IPS DF 4.7 (cell line): ENCODE measurements around the gene DLX6.
"Not testable (repeated sequence)": the region's sequence is repeated elsewhere in the genome, so short reads cannot be mapped to it uniquely, and the experiment has no call there.

Source experiments
- DNase-seq: peaks from one replicate; pipeline ENCODE4 v3.0.0-alpha.2; 2013; ENCODE audit warnings: low spot score; ENCODE audit errors: extremely low read depth

DLX6 gene

DNA sequence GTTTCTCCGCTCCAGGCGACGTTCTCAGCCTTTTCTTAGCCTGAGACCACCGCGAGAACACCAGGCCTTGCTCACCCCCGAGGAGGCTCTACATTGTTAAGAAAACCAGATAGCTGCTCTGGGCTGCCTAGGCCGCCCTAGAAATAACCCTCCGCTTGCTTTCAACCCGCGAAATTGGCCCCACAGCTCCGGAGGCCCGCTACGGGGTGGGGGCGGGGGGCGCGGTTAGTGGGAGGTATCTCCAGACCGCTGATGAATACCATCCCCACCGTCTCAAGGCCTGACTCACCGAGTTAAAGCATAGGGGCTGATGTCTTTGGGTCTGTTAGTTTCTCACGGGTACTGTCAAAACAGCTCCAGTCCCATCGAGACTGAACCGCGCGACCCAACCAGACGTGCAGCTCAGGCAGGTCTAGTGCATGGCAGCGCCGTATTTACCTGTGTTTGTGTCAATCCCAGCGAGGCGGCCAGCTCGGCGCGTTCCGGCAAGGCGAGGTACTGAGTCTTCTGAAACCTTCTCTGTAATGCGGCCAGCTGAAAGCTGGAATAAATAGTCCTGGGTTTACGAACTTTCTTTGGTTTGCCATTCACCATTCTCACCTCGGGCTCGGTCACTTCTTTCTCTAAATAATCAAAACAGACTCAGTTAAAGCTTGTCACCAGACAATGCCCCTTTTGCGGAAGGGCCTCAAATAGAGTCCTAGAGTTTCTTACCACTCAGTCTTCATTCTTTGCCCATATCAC, 16.6 kb downstream of the DLX6 start:
- DNase-seq = no peak

DNA sequence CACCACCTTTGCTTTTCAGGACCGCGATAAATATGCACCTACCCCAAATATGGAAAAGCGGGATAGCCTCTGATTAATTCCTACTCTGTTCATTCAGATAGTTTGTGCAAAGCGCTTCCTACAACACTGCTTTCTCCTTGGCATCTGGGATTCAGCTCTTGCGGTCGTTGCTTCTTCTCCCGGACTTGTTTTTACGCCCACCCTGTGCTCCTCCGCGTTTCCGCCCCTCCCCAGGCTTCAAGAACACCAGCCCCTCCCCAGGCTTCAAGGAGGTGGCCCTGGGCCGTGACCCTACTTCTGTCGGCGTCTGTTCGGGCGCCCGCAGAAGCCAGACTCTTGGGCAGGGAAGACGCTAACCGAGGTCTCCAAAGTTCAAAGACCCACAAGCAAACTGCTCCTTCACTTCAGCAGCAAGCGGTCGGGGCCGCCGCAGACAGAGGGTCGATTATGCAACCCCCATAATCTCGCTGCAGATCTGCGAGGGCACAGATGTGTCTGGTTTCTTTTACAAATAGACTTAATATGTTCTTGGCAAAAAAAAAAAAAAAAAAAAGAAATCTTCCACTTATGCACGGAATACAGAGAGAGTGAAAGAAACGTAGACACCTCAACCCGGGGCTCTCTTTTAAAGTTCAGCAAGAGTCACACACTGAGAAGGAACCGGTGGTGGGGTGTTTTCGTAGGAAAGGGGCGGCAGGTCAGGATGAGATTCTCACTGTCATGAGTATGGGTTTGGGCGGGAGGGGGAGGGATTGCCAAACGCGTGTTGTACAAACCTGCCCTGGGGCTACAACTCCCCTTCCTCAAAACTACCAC, 17.3 kb downstream of the DLX6 start:
- DNase-seq = no peak

DNA sequence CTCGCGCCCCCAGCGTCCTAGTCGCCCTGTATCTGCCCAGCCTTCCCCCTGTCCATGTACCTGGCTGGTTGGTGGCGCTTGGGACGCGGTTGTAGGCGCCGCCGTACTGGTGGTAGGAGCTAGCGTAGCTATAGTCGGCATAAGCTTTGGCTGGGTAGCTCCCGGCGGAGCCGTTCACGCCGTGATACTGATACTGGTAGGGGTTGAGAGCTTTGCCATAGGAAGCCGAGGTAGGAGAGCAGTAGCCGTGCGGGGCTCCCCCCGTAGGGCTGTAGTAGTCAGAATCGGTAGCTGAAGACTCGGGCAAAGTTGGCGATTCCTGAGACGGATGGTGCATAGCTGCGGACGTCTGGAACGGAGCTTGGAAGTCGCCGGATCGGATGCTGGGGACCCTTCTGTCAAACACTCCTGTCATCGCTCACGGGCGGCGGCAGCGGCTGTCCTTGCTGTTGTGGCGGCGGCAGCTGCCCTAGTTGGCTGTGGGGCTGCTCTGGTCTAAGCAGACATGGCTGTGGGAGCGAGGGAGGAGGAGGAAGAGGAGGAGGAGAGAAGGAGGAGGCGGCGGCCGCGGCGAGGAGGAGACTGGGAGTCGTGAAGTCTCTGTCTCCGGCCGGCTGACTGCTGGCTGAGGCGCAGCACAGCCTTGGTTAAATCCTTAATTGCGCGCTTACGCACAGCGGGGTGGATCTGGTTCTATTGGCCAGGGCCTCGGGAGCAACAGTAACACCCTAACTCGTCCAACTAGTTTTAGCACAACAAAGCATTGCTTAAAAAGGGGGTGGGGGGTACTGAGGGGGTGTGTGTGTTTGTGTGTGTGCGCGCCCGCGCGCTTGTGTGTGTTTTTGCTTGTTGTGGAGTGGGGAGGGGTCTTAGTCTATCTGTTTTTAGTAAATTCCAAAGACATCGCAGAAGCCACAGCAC, 19.1 kb downstream of the DLX6 start, which contains the start of gene DLX5:
TSS of gene DLX5 (minus strand) at position 623 of the 921 bp plus-strand sequence. CDS start at position 415, 208 bp downstream.
- DNase-seq = no peak

GRCh38 chr7:97025130-97025499, 19.8 kb downstream of the DLX6 start:
- DNase-seq = no peak

DNA sequence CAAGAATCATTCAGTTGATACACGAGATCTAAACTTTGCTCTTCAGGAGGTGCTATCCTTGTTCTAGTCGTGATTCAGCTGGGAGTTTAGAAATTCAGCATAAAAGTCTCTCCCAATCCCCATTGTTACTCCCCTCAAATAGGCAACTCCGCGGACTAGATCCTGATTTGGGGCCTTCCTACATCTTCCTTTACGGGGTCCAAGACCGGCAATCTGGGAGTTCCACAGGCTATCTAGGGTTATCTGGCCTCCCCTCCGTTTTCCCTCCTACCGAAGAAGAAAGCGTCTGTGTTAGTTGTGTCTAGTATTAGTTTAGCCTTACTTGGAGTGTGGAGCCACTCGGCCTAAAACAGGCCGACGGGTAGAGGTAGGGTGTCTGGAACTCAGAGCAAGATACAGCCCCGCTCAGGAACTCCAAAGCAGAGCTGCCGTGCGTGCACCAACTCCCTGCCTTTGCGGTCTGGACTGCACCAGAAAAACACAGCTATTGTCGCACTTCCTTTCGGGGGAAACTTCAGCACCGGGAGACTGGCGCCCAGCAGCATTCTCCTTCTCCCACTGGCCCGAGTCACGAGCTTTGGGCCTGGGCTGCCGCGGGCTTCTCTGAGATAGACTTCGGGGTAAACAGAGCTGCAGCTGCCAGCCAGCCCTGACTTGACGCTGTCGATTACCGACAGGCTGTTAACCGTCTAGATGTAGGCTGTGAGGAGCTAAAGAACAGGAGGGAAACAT, 20.8 kb downstream of the DLX6 start:
- no peak for DNase-seq

DNA sequence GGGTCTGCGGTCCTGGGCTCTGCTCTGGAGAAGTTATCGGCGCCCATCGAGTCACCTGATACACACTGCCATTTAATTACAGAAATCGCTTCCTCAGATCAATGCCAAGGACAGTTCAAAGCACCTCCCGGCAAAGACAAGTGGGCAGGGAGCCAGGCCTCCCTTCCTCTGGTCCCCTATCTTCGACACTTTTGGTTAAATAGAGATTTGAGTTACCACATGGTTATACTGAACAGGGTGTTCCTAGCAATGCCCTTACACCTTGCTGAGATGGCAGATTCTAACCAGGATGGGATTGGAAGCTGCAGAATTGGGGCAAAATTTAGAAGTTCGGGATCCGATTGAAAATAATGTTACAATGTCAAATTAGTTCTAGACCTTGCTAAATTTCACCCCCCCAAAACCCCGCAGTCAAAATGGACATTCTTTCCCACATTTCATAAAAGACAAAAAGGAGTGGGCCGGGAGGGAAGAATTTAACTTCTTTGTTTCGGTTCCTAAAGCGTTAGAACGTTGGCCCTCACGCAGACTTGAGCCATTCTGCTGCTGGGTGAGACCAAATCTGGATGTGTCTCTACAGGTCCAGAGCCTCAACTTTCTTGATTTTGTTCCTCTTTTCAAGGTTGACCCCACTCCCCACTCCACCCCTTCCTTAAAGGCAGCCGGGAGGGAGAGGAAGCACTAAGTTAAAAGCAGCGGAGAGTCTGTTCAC, 21.5 kb downstream of the DLX6 start:
- no peak for DNase-seq

GRCh38 chr7:97027427-97028234, 22.3 kb downstream of the DLX6 start:
- DNase-seq = no peak

DNA sequence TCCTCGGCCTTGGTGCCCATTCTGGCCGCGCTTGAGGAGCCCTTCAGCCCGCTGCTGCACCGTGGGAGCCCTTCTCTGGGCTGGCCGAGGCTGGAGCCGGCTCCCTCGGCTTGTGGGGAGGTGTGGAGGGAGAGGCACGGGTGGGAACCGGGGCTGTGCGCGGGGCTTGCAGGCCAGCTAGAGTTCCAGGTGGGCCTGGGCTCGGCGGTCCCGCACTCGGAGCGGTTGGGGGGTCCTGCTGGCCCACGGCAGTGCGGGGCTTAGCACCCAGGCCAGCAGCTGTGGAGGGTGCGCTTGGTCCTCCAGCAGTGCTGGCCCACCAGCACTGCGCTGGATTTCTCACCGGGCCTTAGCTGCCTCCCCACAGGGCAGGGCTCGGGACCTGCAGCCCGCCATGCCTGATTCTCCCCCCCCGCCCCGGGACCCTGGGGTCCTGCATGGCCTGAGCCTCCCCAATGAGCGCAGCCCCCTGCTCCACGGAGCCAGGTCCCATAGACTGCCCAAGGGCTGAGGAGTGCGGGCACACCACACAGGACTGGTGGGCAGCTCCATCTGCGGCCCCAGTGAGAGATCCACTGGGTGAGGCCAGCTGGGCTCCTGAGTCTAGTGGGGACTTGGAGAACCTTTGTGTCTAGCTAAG, 29.0 kb downstream of the DLX6 start:
- DNase-seq = not testable (repeated sequence)

DNA sequence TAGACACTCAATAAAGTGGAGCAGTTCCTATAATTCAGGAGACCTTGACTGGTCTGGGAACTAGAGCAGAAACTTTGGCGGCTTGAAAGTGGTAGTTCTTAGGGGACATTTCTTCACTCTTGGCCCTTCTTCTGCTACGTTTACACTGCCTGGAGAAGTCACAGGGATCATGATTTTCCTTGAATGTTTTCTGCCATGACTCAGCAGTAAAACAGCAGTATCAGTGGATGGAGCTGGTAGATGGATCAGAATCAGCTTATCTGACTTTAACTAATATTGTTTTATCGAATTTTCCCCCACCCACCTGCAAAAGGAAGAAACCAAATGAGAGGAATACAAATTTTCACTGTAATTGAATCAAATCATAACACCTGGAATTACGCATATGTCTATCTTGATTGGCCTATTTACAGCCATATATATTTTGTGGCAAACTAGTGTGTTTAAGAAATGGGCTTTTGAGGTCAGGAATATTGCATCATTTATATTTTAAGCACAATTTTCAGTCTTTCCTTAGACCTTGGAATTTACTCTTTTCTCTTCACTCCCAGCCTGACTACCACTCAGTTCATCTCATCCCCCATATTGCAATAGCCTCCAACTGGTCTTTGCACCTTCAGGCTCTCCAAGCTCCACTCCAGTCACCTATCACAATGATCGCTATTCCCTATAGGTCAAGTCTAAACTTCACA, 34.2 kb downstream of the DLX6 start:
- DNase-seq = no peak

- DNase-seq = no peak
Observed at GRCh38 chr7:97043281-97043680, 37.9 kb downstream of the DLX6 start.
